ENCODE data around the gene ZNF444. TPM values are rescaled to one million over a fixed set of nuclear protein-coding genes. Genes with fewer than 3 reads are reported as not detected.

Gene ZNF444
- polyA plus RNA-seq, 1 donor (not counting 4 experiments of a cell fraction or from before 2014, with no cell fraction given), result 9.1 TPM

DNA sequence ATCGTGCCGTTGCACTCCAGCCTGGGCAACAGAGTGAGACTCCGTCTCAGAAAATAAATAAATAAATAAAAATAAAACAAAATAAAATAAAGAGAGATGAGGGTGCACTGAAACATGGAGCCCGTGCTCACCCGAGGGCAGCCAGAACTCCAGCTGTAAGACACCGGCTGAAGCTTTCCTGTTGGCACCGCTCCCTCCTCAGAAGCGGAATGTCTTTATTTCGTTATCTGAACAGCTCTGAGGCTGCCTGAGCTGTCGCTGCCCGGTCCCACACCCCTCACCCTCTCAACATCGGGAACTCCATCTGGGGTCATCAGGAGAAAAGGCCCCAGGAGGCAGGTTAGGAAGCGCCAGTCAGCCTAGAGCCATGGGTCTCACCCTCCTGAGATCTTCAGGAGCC is 44.4 kb upstream of the ZNF444 start:
- DNase-seq (ENCODE audit: low read depth, low spot score), result no peak
- peaks cover 3% of the 10 kb centered on the region for H4K20me1 ChIP-seq (ENCODE audit: control insufficient read depth, extremely low read depth, insufficient read depth, low read length)
- H3K4me2 ChIP-seq (ENCODE audit: control insufficient read depth, extremely low read depth, insufficient read depth, low read depth, low read length), result no peak overlapping the region
- dilution Hi-C loops (cut with MboI; ENCODE audit: extremely low pct_ligation_motif_present, low sequenced_read_pairs), result no loop called here
- no peaks in the 10 kb centered on the region for H3K9me1 ChIP-seq (ENCODE audit: control insufficient read depth, extremely low read depth, insufficient read depth, low read length)
- H3K9ac ChIP-seq (ENCODE audit: control insufficient read depth, extremely low read depth, insufficient read depth, low read length), result no peak overlapping the region
- no peak for TF ChIP-seq EZH2 (IDR thresholded peaks at IDR 0.05; ENCODE audit: low read length)
- TF ChIP-seq, protein P1, sequence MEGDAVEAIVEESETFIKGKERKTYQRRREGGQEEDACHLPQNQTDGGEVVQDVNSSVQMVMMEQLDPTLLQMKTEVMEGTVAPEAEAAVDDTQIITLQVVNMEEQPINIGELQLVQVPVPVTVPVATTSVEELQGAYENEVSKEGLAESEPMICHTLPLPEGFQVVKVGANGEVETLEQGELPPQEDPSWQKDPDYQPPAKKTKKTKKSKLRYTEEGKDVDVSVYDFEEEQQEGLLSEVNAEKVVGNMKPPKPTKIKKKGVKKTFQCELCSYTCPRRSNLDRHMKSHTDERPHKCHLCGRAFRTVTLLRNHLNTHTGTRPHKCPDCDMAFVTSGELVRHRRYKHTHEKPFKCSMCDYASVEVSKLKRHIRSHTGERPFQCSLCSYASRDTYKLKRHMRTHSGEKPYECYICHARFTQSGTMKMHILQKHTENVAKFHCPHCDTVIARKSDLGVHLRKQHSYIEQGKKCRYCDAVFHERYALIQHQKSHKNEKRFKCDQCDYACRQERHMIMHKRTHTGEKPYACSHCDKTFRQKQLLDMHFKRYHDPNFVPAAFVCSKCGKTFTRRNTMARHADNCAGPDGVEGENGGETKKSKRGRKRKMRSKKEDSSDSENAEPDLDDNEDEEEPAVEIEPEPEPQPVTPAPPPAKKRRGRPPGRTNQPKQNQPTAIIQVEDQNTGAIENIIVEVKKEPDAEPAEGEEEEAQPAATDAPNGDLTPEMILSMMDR (optimal IDR thresholded peaks at IDR 0.05 in 1 of 3, IDR thresholded peaks at IDR 0.05 in 1 of 3, conservative IDR thresholded peaks at IDR 0.05 in 1 of 3; ENCODE audit: extremely low read depth in 1 of 3, insufficient read depth in 2 of 3, low read length in 3 of 3), result no peak
- peaks cover 11 to 13% of the 10 kb centered on the region in 2 experiments for H3K36me3 ChIP-seq (ENCODE audit: control insufficient read depth in 2 of 2, extremely low read depth in 1 of 2, insufficient read depth in 2 of 2, low read length in 2 of 2)
- peaks cover 56% of the 10 kb centered on the region for H3K79me2 ChIP-seq (ENCODE audit: control insufficient read depth, insufficient read depth, low read length)
- no peaks in the 10 kb centered on the region for H3K9me3 ChIP-seq (ENCODE audit: control insufficient read depth, low read depth, low read length)
- H3K27me3 ChIP-seq (ENCODE audit: control insufficient read depth, extremely low read depth, insufficient read depth, low read length), result no peaks in the 10 kb centered on the region
- no peak overlapping the region for H3K4me3 ChIP-seq (ENCODE audit: control insufficient read depth in 2 of 3, extremely low read depth in 1 of 3, insufficient read depth in 2 of 3, low read depth in 1 of 3, low read length in 3 of 3)
- no peak for FAIRE-seq
- no peak overlapping the region for H3K27ac ChIP-seq (ENCODE audit: control insufficient read depth, insufficient read depth, low read length)
- H2AFZ ChIP-seq (ENCODE audit: control insufficient read depth, low read length), result no peak overlapping the region
- H3K4me1 ChIP-seq (ENCODE audit: control insufficient read depth, extremely low read depth, insufficient read depth, low read length), result no peaks in the 10 kb centered on the region

- peaks cover 12 to 18% of the 10 kb centered on the region in 2 experiments for H3K36me3 ChIP-seq (ENCODE audit: control insufficient read depth in 2 of 2, extremely low read depth in 1 of 2, insufficient read depth in 2 of 2, low read length in 2 of 2)
- H4K20me1 ChIP-seq (ENCODE audit: control insufficient read depth, extremely low read depth, insufficient read depth, low read length), result peaks cover 3% of the 10 kb centered on the region
- no peaks in the 10 kb centered on the region for H3K27me3 ChIP-seq (ENCODE audit: control insufficient read depth, extremely low read depth, insufficient read depth, low read length)
- H3K79me2 ChIP-seq (ENCODE audit: control insufficient read depth, insufficient read depth, low read length), result peaks cover 52% of the 10 kb centered on the region
- no peak overlapping the region for H3K27ac ChIP-seq (ENCODE audit: control insufficient read depth, insufficient read depth, low read length)
- FAIRE-seq (no peak), DNase-seq (ENCODE audit: low read depth, low spot score) (no peak)
- H2AFZ ChIP-seq (ENCODE audit: control insufficient read depth, low read length), result no peak overlapping the region
- H3K9ac ChIP-seq (ENCODE audit: control insufficient read depth, extremely low read depth, insufficient read depth, low read length), result no peak overlapping the region
- no peak overlapping the region for H3K4me2 ChIP-seq (ENCODE audit: control insufficient read depth, extremely low read depth, insufficient read depth, low read depth, low read length)
- H3K9me3 ChIP-seq (ENCODE audit: control insufficient read depth, low read depth, low read length), result no peaks in the 10 kb centered on the region
- H3K4me1 ChIP-seq (ENCODE audit: control insufficient read depth, extremely low read depth, insufficient read depth, low read length), result no peaks in the 10 kb centered on the region
- TF ChIP-seq, protein P1 (optimal IDR thresholded peaks at IDR 0.05 in 1 of 3, IDR thresholded peaks at IDR 0.05 in 1 of 3, conservative IDR thresholded peaks at IDR 0.05 in 1 of 3; ENCODE audit: extremely low read depth in 1 of 3, insufficient read depth in 2 of 3, low read length in 3 of 3), result no peak
- TF ChIP-seq EZH2 (IDR thresholded peaks at IDR 0.05; ENCODE audit: low read length), result no peak
- dilution Hi-C loops (cut with MboI; ENCODE audit: extremely low pct_ligation_motif_present, low sequenced_read_pairs), result no loop called here
- H3K9me1 ChIP-seq (ENCODE audit: control insufficient read depth, extremely low read depth, insufficient read depth, low read length), result no peaks in the 10 kb centered on the region
- no peak overlapping the region for H3K4me3 ChIP-seq (ENCODE audit: control insufficient read depth in 2 of 3, extremely low read depth in 1 of 3, insufficient read depth in 2 of 3, low read depth in 1 of 3, low read length in 3 of 3)
Observed at GRCh38 chr19:56097306-56097705, 43.8 kb upstream of the ZNF444 start.

Measured in keratinocyte (primary cell).